Retinal pigment epithelial cell (primary cell): ENCODE results near the gene YIF1B.
A peak's percentile ranks its signal among the peaks of the same experiment; 100 is the strongest.
"Not testable (repeated sequence)": the region's sequence is repeated elsewhere in the genome, so short reads cannot be mapped to it uniquely, and the experiment has no call there.

Experiments used
- DNase-seq: peaks from one replicate; pipeline ENCODE4 v3.0.0-alpha.2; 2010; ENCODE audit warnings: low read depth
- H3K4me3 ChIP-seq: 2 replicates; pipeline ENCODE4 v1.5.1; 2011; ENCODE audit warnings: mild to moderate bottlenecking, low read length, control low read depth, moderate library complexity
- TF ChIP-seq, protein P1 (sequence below): conservative IDR thresholded peaks from 2 replicates; pipeline ENCODE4 v1.5.1; 2011; ENCODE audit warnings: low read depth, low read length, control low read depth, inconsistent platforms

YIF1B gene

DNA sequence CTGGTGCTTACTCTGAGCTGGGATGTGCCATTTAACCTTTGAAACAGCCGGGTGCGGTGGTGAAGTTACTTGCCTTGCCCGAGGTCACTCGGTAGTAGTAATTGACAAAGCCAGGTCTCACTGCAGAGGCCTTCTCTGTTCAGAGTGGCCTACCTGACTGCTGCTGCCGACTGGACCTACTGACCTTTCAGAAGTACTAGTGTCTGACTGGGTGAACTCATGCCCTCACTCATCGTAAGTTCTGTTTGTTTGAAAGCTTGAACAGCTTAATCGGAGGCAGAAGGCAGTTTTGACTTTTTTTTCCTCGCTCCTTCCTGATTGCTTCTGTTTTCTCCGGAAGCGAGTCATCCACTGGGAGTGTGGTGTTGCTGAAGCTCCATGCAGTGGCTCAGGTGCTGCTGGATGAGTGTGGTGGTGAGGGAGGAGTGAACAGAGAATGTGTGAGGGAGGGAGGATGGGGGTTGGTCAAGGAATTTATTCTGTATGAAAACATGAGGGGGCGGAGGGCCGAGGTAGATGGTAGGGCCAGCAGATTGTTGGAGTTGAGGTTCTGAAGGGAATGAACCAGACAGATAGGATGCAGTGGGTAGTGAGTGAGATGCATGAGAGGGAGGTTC is 48.7 kb downstream of the YIF1B start:
- no peak overlapping the region for H3K4me3 ChIP-seq
- TF ChIP-seq, protein P1, sequence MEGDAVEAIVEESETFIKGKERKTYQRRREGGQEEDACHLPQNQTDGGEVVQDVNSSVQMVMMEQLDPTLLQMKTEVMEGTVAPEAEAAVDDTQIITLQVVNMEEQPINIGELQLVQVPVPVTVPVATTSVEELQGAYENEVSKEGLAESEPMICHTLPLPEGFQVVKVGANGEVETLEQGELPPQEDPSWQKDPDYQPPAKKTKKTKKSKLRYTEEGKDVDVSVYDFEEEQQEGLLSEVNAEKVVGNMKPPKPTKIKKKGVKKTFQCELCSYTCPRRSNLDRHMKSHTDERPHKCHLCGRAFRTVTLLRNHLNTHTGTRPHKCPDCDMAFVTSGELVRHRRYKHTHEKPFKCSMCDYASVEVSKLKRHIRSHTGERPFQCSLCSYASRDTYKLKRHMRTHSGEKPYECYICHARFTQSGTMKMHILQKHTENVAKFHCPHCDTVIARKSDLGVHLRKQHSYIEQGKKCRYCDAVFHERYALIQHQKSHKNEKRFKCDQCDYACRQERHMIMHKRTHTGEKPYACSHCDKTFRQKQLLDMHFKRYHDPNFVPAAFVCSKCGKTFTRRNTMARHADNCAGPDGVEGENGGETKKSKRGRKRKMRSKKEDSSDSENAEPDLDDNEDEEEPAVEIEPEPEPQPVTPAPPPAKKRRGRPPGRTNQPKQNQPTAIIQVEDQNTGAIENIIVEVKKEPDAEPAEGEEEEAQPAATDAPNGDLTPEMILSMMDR, result no peak
- DNase-seq, result peak; percentile 28

DNA sequence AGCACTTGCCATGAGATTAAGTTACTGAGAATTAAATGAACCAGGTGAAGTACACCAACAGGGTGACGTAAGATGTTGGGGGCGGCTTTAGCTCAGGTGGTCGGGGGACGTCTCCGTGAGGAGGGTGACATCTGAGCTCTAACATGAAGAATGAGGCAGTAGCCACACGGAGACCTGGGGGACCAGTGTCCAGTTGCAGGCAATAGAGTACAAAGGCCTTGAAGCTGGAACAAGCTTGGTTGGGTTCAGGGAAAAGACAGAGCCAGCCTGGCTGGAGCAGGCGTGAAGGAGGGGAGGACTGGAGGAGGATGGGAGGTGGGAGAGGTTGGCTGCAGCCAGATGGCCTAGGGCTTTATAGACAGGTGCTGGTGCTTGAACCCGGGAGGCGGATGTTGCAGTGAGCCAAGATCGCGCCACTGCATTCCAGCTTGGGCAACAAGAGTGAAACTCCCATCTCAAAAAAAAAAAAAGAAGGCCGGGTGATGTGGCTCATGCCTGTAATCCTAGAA is 49.8 kb downstream of the YIF1B start:
- TF ChIP-seq, protein P1, result no peak
- no peak overlapping the region for H3K4me3 ChIP-seq

DNA sequence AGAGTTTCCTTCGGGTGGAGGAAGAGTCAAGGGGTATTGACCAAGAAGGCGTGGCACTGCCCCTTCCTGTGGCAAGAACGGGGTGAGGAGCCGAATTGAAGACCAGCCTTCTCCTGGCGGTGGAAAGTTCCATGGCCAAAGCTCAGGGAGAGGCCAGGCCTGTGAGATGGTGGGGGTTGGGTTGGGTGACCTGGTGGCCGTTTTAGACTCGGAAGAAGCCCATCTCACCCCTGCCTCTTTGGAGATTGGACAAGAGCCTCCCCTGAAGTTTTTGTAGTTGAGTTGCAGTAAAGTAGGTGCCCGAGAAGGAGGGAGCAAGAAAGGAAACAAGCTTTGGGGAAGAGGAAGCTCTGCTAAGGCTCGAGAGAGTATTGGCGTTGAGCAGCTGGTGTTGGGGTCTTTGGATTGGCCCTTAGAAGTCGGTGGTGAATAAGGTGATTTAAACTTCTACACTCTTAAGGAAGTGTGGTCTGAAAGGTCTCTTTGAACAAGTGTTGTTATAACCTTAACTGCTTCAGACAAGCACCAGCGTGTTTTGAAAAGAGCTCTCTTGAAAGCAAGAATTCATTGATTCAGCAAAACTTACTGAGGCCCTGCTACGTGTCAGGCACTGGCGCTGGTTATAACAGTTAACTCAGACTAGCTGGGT is 50.4 kb downstream of the YIF1B start:
- DNase-seq, result peak; percentile 27
- H3K4me3 ChIP-seq, result peak overlapping the region; percentile 55
- TF ChIP-seq, protein P1, result no peak

More for the DNA sequence above, 49.8 kb downstream of the YIF1B start:
- DNase-seq, result no peak

DNA sequence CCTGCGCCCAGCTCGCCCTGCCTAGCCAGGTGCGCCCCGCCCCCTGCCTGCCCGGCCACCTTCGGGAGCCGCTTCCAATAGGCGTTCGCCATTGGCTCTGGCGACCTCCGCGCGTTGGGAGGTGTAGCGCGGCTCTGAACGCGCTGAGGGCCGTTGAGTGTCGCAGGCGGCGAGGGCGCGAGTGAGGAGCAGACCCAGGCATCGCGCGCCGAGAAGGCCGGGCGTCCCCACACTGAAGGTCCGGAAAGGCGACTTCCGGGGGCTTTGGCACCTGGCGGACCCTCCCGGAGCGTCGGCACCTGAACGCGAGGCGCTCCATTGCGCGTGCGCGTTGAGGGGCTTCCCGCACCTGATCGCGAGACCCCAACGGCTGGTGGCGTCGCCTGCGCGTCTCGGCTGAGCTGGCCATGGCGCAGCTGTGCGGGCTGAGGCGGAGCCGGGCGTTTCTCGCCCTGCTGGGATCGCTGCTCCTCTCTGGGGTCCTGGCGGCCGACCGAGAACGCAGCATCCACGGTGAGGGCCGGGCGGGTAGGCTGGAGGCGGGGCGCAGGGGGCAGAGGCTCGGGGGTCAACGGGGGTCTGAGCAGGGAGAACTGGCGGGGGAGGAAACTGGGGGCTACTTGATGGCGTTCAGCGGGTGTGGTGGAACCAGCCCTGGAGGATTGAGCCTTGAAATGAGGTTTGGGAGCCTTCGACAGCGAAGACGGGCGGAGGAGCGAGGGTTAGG is 51.1 kb downstream of the YIF1B start, which contains the start of gene SPINT2:
Gene SPINT2 (plus strand): TSS at position 88 of the 727 bp plus-strand sequence. CDS start 320 bp downstream, at position 408.
- H3K4me3 ChIP-seq, result peak within 1 kb of the TSS; percentile 55
- DNase-seq, result no peak
- TF ChIP-seq, protein P1, result no peak

DNA sequence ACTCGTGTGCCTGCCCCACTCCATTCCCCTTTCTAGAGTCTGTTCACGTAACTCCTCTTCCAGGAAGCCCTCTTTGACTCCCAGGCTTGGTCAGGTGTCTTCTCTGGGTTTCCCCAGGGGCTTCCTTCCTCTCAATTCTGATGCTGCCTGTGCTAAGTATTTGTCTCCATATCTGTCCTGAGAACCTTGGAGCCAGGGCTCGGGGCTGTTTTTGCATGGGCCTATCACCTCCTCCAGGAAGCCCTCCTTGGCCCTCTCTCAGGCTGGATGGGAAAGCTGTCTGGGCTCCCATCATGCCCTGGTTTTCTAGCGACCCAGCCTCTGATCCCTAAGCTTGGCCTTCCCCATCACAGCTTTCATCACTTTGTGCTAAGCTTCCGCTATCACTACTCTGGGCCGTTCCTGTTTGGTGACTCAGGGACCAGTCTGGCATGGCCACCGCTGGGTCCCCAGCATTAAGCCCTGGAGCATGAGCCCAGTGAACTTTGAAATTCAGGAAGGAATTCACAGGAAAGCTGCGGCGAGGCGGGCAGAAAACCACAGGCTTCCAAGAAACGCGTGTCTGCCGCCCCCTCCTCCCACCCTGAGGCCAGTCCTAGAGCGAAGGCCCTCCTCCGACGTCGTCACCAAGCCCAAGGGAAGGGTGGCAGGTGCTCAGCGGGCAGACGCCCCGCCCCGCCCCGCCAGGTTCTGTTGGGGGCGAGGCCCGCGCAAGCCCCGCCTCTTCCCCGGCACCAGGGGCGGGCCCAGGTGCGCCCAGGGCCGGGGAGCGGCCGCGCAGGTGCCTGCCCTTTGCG is 51.9 kb downstream of the YIF1B start:
- TF ChIP-seq, protein P1, result no peak
- H3K4me3 ChIP-seq, result peak overlapping the region; percentile 55
- peak; percentile 45 for DNase-seq

DNA sequence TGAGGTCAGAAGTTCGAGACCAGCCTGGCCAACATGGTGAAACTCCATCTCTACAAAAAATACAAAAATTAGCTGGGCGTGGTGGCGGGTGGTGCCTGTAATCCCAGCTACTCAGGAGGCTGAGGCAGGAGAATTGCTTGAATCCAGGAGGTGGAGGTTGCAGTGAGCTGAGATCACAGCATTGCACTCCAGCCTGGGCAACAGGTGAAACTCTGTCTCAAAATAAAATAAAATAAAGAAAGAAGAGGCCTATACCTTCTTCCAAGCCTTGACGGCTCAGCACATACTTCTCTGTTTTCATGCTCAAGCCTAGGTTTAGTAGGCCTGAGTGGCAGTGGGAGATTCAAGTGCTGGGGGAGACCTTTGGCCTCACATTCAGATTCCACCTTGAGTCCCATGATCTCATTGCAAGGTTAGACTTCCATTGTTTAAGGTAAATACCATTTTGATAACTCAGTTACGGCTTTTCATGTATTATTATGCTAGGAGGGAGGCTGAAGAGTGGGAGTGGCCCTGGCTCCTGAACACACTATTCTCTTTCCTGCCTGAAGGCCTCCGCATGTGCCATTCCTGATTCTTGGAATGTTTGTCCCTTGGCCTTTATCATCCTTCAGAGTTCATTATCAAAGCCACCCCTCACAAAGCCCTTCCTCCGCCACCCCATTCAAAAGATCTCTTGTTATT is 53.0 kb downstream of the YIF1B start:
- no peak overlapping the region for H3K4me3 ChIP-seq
- no peak for DNase-seq
- TF ChIP-seq, protein P1, result no peak

DNA sequence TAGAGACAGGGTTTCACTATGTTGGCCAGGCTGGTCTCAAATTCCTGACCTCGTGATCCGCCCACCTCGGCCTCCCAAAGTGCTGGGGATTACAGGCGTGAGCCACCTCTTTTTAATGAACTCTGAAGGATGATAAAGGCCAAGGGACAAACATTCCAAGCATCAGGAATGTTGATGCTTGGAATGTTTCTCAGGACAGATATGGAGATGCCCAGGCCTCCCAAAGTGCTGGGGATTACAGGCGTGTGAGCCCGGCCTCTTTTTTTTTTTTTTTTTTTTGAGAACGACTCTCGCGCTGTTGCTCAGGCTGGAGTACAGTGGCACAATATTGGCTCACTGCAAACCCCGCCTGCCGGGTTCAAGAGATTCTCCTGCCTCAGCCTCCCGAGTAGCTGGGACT is 53.8 kb downstream of the YIF1B start:
- not testable (repeated sequence) for H3K4me3 ChIP-seq, DNase-seq
